Measurements from ENCODE around the gene ZNF439. TPM values are rescaled to one million over a fixed set of nuclear protein-coding genes. Genes with fewer than 3 reads are reported as not detected.
A peak's percentile ranks its signal among the peaks of the same experiment; 100 is the strongest.

ZNF439 gene
- total and polyA plus RNA-seq, 2 of the 13 experiments (the other 11 are each of a cell fraction or from before 2014, with no cell fraction given), result 2.9 to 4.9 TPM

DNA sequence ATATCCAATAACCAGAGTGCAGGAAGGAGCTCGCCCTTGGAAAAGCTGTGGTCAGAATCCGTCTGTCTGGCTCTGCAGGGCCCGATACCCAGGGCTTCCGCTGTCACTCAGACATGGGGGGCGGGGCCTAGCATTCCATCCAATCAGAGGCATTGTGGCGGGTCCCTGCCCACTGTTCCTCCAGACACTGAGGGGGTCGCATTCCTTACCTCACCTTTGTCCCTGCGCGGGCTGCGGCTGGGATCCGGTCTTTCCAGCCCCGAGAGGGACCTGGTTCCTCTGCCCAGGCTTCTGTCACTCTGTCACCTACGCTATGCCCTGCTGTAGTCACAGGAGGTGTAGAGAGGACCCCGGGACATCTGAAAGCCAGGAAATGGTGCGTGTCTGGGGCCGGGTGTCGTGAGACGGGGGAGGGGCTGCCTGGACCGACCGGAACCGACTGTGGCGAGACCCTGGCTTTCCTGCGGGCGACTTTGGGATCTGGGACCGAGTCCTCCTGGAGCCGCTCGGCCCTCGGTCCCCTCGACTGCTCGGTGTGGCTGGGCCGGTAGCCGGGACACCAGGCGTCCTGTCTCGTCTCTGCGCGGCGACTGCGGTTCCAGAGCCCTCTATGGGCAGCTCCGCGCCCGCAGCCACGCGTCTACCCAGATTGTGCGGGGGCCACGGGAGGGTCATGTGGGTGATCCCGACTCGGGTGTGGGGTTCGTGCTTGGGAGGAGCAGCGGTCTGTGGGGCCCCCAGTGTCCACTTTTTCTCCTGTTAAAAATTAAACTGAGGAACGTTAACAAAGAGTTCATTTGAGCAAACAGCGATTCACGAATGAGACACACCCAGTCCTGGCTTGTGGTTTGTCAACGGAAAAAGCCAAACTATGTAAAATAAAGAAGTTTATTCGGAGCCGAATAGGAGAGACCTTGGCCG lies 39.3 kb downstream of the ZNF439 start, which contains the start of gene ZNF69 (continued):
- TF ChIP-seq, protein P1, sequence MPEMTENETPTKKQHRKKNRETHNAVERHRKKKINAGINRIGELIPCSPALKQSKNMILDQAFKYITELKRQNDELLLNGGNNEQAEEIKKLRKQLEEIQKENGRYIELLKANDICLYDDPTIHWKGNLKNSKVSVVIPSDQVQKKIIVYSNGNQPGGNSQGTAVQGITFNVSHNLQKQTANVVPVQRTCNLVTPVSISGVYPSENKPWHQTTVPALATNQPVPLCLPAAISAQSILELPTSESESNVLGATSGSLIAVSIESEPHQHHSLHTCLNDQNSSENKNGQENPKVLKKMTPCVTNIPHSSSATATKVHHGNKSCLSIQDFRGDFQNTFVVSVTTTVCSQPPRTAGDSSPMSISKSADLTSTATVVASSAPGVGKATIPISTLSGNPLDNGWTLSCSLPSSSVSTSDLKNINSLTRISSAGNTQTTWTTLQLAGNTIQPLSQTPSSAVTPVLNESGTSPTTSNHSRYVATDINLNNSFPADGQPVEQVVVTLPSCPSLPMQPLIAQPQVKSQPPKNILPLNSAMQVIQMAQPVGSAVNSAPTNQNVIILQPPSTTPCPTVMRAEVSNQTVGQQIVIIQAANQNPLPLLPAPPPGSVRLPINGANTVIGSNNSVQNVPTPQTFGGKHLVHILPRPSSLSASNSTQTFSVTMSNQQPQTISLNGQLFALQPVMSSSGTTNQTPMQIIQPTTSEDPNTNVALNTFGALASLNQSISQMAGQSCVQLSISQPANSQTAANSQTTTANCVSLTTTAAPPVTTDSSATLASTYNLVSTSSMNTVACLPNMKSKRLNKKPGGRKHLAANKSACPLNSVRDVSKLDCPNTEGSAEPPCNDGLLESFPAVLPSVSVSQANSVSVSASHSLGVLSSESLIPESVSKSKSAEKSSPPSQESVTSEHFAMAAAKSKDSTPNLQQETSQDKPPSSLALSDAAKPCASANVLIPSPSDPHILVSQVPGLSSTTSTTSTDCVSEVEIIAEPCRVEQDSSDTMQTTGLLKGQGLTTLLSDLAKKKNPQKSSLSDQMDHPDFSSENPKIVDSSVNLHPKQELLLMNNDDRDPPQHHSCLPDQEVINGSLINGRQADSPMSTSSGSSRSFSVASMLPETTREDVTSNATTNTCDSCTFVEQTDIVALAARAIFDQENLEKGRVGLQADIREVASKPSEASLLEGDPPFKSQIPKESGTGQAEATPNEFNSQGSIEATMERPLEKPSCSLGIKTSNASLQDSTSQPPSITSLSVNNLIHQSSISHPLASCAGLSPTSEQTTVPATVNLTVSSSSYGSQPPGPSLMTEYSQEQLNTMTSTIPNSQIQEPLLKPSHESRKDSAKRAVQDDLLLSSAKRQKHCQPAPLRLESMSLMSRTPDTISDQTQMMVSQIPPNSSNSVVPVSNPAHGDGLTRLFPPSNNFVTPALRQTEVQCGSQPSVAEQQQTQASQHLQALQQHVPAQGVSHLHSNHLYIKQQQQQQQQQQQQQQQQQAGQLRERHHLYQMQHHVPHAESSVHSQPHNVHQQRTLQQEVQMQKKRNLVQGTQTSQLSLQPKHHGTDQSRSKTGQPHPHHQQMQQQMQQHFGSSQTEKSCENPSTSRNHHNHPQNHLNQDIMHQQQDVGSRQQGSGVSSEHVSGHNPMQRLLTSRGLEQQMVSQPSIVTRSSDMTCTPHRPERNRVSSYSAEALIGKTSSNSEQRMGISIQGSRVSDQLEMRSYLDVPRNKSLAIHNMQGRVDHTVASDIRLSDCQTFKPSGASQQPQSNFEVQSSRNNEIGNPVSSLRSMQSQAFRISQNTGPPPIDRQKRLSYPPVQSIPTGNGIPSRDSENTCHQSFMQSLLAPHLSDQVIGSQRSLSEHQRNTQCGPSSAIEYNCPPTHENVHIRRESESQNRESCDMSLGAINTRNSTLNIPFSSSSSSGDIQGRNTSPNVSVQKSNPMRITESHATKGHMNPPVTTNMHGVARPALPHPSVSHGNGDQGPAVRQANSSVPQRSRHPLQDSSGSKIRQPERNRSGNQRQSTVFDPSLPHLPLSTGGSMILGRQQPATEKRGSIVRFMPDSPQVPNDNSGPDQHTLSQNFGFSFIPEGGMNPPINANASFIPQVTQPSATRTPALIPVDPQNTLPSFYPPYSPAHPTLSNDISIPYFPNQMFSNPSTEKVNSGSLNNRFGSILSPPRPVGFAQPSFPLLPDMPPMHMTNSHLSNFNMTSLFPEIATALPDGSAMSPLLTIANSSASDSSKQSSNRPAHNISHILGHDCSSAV (CRISPR knock-in tag; IDR thresholded peaks at IDR 0.05; ENCODE audit: borderline replicate concordance), result peak; percentile 90; the same call in 1 of the 2 replicates
- TF ChIP-seq NAIF1 (CRISPR knock-in tag; IDR thresholded peaks at IDR 0.05; ENCODE audit: borderline replicate concordance) (peak; percentile 85), CHCHD3 (CRISPR knock-in tag; IDR thresholded peaks at IDR 0.05) (no peak), SP5 (CRISPR knock-in tag; IDR thresholded peaks at IDR 0.05; ENCODE audit: borderline replicate concordance, low read depth) (peak; percentile 93), ZBTB7A (CRISPR knock-in tag; IDR thresholded peaks at IDR 0.05) (peak; percentile 90), NFRKB (IDR thresholded peaks at IDR 0.05) (no peak), PRMT3 (CRISPR knock-in tag; IDR thresholded peaks at IDR 0.05; ENCODE audit: borderline replicate concordance, low read depth) (0 out of 2 replicates have a peak, but pooled peaks have one; percentile 73), FOXJ3 (CRISPR knock-in tag; IDR thresholded peaks at IDR 0.05; ENCODE audit: borderline replicate concordance) (peak; percentile 14; the same call in 1 of the 2 replicates), ZSCAN21 (CRISPR knock-in tag; IDR thresholded peaks at IDR 0.05; ENCODE audit: borderline replicate concordance) (peak; percentile 90; the same call in 1 of the 2 replicates), PCBP1 (IDR thresholded peaks at IDR 0.05; ENCODE audit: borderline replicate concordance, low read depth, low read length) (0 out of 2 replicates have a peak, but pooled peaks have one; percentile 67), ZNF160 (CRISPR knock-in tag; IDR thresholded peaks at IDR 0.05) (no peak), ZNF670 (CRISPR knock-in tag; IDR thresholded peaks at IDR 0.05; ENCODE audit: borderline replicate concordance) (peak; percentile 85), SMC3 (IDR thresholded peaks at IDR 0.05; ENCODE audit: low read length) (no peak)
- TF ChIP-seq, protein P2, sequence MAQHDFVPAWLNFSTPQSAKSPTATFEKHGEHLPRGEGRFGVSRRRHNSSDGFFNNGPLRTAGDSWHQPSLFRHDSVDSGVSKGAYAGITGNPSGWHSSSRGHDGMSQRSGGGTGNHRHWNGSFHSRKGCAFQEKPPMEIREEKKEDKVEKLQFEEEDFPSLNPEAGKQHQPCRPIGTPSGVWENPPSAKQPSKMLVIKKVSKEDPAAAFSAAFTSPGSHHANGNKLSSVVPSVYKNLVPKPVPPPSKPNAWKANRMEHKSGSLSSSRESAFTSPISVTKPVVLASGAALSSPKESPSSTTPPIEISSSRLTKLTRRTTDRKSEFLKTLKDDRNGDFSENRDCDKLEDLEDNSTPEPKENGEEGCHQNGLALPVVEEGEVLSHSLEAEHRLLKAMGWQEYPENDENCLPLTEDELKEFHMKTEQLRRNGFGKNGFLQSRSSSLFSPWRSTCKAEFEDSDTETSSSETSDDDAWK (CRISPR knock-in tag; IDR thresholded peaks at IDR 0.05), result no peak
- TF ChIP-seq, protein P3, sequence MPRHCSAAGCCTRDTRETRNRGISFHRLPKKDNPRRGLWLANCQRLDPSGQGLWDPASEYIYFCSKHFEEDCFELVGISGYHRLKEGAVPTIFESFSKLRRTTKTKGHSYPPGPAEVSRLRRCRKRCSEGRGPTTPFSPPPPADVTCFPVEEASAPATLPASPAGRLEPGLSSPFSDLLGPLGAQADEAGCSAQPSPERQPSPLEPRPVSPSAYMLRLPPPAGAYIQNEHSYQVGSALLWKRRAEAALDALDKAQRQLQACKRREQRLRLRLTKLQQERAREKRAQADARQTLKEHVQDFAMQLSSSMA (CRISPR knock-in tag; IDR thresholded peaks at IDR 0.05), result peak; percentile 64; the same call in 1 of the 2 replicates
- TF ChIP-seq, protein P4, sequence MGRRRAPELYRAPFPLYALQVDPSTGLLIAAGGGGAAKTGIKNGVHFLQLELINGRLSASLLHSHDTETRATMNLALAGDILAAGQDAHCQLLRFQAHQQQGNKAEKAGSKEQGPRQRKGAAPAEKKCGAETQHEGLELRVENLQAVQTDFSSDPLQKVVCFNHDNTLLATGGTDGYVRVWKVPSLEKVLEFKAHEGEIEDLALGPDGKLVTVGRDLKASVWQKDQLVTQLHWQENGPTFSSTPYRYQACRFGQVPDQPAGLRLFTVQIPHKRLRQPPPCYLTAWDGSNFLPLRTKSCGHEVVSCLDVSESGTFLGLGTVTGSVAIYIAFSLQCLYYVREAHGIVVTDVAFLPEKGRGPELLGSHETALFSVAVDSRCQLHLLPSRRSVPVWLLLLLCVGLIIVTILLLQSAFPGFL (CRISPR knock-in tag; IDR thresholded peaks at IDR 0.05), result no peak
